SW480 (cell line): ENCODE results near the gene SLC44A3.

Source experiments
- DNase-seq: peaks from one replicate; pipeline ENCODE4 v3.0.0-alpha.2; 2016; ENCODE audit warnings: low spot score

The SLC44A3 gene

GRCh38 chr1:94803106-94803505 lies 17.1 kb upstream of the SLC44A3 start:
- DNase-seq = no peak

GRCh38 chr1:94803517-94804441 lies 16.4 kb upstream of the SLC44A3 start:
- no peak for DNase-seq

- DNase-seq = no peak
These were observed 15.7 kb upstream of the SLC44A3 start for GRCh38 chr1:94804442-94804837.

- peak; percentile 21 for DNase-seq
These were observed 14.2 kb upstream of the SLC44A3 start for GRCh38 chr1:94805912-94806311.

GRCh38 chr1:94806441-94806871 lies 13.7 kb upstream of the SLC44A3 start:
- DNase-seq = no peak

GRCh38 chr1:94807742-94808491 lies 12.2 kb upstream of the SLC44A3 start:
- DNase-seq = no peak

- no peak for DNase-seq
These were observed 11.5 kb upstream of the SLC44A3 start for GRCh38 chr1:94808669-94809068.

- DNase-seq = no peak
These were observed 7.2 kb upstream of the SLC44A3 start for GRCh38 chr1:94812985-94813384.

GRCh38 chr1:94816030-94816429 lies 4.1 kb upstream of the SLC44A3 start:
- DNase-seq = no peak

GRCh38 chr1:94817712-94818111 lies 2.4 kb upstream of the SLC44A3 start:
- no peak for DNase-seq

GRCh38 chr1:94819238-94819944 lies 766 bp upstream of the SLC44A3 start:
- no peak for DNase-seq

- DNase-seq = peak; percentile 16
These were observed 779 bp downstream of the SLC44A3 start for GRCh38 chr1:94820936-94821335.

- DNase-seq = peak; percentile 16
These were observed 1.6 kb downstream of the SLC44A3 start for GRCh38 chr1:94821636-94822305.

- no peak for DNase-seq
These were observed 3.0 kb downstream of the SLC44A3 start for GRCh38 chr1:94823116-94823515.

- DNase-seq = no peak
These were observed 5.8 kb downstream of the SLC44A3 start for GRCh38 chr1:94825936-94826335.

GRCh38 chr1:94827434-94827833 lies 7.3 kb downstream of the SLC44A3 start:
- DNase-seq = no peak

GRCh38 chr1:94828251-94828650 lies 8.1 kb downstream of the SLC44A3 start:
- peak; percentile 8 for DNase-seq

GRCh38 chr1:94831641-94832040 lies 11.5 kb downstream of the SLC44A3 start:
- DNase-seq = no peak

GRCh38 chr1:94832446-94832845 lies 12.3 kb downstream of the SLC44A3 start:
- DNase-seq = no peak

- DNase-seq = no peak
These were observed 12.9 kb downstream of the SLC44A3 start for GRCh38 chr1:94832931-94833585.

GRCh38 chr1:94836891-94837290 lies 16.7 kb downstream of the SLC44A3 start:
- no peak for DNase-seq
